ENCODE measurements around the gene INPP5E. TPM values are rescaled to one million over a fixed set of nuclear protein-coding genes. Genes with fewer than 3 reads are reported as not detected.

Gene INPP5E
- total and polyA plus RNA-seq, 2 experiments from 2014 or later, result 5.8 to 13.4 TPM

DNA sequence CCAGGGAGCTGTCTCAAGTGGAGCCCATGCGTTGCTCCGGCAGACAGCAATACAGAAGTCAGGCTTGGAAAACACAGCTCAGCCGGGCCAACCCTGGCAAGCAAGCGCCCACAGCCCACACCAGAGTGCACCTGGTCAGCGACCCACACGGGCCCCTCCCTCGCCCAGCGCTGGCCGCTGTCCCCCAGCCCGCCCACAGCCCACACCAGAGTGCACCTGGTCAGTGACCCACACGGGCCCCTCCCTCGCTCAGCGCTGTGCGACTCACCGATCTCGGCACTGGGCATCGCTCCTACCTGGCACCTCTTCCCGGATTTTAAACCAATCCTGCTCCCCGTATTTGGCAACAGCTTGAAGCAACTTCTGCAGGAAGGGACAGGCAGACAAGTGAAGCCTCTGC, 52.4 kb downstream of the INPP5E start:
- H3K4me3 ChIP-seq, result no peak overlapping the region
- H3K27ac ChIP-seq (ENCODE audit: low read depth), result no peak overlapping the region
- H3K27me3 ChIP-seq (ENCODE audit: insufficient read depth), result no peaks in the 10 kb centered on the region
- peaks cover 1% of the 10 kb centered on the region for H3K27me3 Mint-ChIP-seq (ENCODE audit: insufficient read depth, low read depth, poor library complexity)
- H3F3A ChIP-seq (replicated peaks; ENCODE audit: low read depth), result 0 out of 2 replicates have a peak, but pooled peaks cover 3% of the 10 kb centered on the region
- H3K9me2 ChIP-seq (ENCODE audit: insufficient read depth), result no peaks in the 10 kb centered on the region
- DNase-seq (ENCODE audit: low spot score) (no peak), ATAC-seq (no peak)
- H3K27ac Mint-ChIP-seq, result no peak overlapping the region
- 0 out of 2 replicates have a peak, but pooled peaks cover 6% of the 10 kb centered on the region for H3K79me2 ChIP-seq (replicated peaks; ENCODE audit: insufficient read depth)
- no peak overlapping the region for H2AFZ ChIP-seq
- TF ChIP-seq, protein P1, sequence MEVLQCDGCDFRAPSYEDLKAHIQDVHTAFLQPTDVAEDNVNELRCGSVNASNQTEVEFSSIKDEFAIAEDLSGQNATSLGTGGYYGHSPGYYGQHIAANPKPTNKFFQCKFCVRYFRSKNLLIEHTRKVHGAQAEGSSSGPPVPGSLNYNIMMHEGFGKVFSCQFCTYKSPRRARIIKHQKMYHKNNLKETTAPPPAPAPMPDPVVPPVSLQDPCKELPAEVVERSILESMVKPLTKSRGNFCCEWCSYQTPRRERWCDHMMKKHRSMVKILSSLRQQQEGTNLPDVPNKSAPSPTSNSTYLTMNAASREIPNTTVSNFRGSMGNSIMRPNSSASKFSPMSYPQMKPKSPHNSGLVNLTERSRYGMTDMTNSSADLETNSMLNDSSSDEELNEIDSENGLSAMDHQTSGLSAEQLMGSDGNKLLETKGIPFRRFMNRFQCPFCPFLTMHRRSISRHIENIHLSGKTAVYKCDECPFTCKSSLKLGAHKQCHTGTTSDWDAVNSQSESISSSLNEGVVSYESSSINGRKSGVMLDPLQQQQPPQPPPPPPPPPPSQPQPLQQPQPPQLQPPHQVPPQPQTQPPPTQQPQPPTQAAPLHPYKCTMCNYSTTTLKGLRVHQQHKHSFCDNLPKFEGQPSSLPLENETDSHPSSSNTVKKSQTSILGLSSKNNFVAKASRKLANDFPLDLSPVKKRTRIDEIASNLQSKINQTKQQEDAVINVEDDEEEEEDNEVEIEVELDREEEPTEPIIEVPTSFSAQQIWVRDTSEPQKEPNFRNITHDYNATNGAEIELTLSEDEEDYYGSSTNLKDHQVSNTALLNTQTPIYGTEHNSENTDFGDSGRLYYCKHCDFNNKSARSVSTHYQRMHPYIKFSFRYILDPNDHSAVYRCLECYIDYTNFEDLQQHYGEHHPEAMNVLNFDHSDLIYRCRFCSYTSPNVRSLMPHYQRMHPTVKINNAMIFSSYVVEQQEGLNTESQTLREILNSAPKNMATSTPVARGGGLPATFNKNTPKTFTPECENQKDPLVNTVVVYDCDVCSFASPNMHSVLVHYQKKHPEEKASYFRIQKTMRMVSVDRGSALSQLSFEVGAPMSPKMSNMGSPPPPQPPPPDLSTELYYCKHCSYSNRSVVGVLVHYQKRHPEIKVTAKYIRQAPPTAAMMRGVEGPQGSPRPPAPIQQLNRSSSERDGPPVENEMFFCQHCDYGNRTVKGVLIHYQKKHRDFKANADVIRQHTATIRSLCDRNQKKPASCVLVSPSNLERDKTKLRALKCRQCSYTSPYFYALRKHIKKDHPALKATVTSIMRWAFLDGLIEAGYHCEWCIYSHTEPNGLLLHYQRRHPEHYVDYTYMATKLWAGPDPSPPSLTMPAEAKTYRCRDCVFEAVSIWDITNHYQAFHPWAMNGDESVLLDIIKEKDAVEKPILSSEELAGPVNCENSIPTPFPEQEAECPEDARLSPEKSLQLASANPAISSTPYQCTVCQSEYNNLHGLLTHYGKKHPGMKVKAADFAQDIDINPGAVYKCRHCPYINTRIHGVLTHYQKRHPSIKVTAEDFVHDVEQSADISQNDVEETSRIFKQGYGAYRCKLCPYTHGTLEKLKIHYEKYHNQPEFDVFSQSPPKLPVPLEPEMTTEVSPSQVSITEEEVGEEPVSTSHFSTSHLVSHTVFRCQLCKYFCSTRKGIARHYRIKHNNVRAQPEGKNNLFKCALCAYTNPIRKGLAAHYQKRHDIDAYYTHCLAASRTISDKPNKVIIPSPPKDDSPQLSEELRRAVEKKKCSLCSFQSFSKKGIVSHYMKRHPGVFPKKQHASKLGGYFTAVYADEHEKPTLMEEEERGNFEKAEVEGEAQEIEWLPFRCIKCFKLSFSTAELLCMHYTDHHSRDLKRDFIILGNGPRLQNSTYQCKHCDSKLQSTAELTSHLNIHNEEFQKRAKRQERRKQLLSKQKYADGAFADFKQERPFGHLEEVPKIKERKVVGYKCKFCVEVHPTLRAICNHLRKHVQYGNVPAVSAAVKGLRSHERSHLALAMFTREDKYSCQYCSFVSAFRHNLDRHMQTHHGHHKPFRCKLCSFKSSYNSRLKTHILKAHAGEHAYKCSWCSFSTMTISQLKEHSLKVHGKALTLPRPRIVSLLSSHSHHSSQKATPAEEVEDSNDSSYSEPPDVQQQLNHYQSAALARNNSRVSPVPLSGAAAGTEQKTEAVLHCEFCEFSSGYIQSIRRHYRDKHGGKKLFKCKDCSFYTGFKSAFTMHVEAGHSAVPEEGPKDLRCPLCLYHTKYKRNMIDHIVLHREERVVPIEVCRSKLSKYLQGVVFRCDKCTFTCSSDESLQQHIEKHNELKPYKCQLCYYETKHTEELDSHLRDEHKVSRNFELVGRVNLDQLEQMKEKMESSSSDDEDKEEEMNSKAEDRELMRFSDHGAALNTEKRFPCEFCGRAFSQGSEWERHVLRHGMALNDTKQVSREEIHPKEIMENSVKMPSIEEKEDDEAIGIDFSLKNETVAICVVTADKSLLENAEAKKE (CRISPR knock-in tag; IDR thresholded peaks at IDR 0.05), result no peak
- TF ChIP-seq CREB1 (CRISPR knock-in tag; IDR thresholded peaks at IDR 0.05; ENCODE audit: low read depth) (no peak), POLR2AphosphoS5 (IDR thresholded peaks at IDR 0.05; ENCODE audit: low read depth) (no peak), EZH2 (IDR thresholded peaks at IDR 0.05; ENCODE audit: low read depth, unreplicated experiment) (no peak)
- TF ChIP-seq, protein P2, sequence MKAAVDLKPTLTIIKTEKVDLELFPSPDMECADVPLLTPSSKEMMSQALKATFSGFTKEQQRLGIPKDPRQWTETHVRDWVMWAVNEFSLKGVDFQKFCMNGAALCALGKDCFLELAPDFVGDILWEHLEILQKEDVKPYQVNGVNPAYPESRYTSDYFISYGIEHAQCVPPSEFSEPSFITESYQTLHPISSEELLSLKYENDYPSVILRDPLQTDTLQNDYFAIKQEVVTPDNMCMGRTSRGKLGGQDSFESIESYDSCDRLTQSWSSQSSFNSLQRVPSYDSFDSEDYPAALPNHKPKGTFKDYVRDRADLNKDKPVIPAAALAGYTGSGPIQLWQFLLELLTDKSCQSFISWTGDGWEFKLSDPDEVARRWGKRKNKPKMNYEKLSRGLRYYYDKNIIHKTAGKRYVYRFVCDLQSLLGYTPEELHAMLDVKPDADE (IDR thresholded peaks at IDR 0.05), result no peak
- TF ChIP-seq, protein P3, sequence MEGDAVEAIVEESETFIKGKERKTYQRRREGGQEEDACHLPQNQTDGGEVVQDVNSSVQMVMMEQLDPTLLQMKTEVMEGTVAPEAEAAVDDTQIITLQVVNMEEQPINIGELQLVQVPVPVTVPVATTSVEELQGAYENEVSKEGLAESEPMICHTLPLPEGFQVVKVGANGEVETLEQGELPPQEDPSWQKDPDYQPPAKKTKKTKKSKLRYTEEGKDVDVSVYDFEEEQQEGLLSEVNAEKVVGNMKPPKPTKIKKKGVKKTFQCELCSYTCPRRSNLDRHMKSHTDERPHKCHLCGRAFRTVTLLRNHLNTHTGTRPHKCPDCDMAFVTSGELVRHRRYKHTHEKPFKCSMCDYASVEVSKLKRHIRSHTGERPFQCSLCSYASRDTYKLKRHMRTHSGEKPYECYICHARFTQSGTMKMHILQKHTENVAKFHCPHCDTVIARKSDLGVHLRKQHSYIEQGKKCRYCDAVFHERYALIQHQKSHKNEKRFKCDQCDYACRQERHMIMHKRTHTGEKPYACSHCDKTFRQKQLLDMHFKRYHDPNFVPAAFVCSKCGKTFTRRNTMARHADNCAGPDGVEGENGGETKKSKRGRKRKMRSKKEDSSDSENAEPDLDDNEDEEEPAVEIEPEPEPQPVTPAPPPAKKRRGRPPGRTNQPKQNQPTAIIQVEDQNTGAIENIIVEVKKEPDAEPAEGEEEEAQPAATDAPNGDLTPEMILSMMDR (conservative IDR thresholded peaks at IDR 0.05; ENCODE audit: low read depth in 2 of 2), result no peak
- no peaks in the 10 kb centered on the region for H3K9me3 Mint-ChIP-seq
- peaks cover 14% of the 10 kb centered on the region for H4K20me1 ChIP-seq (replicated peaks; ENCODE audit: insufficient read depth)
- H3K4me1 ChIP-seq (ENCODE audit: insufficient read depth), result no peaks in the 10 kb centered on the region
- no peaks in the 10 kb centered on the region for H3K4me1 Mint-ChIP-seq
- no peak overlapping the region for H3K4me3 Mint-ChIP-seq
- peaks cover 26% of the 10 kb centered on the region for H3K36me3 ChIP-seq (ENCODE audit: insufficient read depth)
- H3K36me3 Mint-ChIP-seq (ENCODE audit: low read depth), result peaks cover 76% of the 10 kb centered on the region
- H3K4me2 ChIP-seq, result no peak overlapping the region
